GM12892 (cell line): ENCODE data around the gene KIAA1328.

Experiments
- POLR2A ChIP-seq: IDR thresholded peaks from 2 replicates; pipeline ENCODE4 v1.6.1; 2011; ENCODE audit warnings: low read depth, low read length, control low read depth
- POLR2AphosphoS5 ChIP-seq: IDR thresholded peaks from 2 replicates; pipeline ENCODE4 v1.6.1; 2011; ENCODE audit warnings: low read depth, low read length, control low read depth

- TF ChIP-seq POLR2A (no peak), POLR2AphosphoS5 (no peak)
Observed at GRCh38 chr18:37055137-37055802, 226.3 kb downstream of the KIAA1328 start.
